Measurements from ENCODE around the gene ORMDL1.

Gene ORMDL1

DNA sequence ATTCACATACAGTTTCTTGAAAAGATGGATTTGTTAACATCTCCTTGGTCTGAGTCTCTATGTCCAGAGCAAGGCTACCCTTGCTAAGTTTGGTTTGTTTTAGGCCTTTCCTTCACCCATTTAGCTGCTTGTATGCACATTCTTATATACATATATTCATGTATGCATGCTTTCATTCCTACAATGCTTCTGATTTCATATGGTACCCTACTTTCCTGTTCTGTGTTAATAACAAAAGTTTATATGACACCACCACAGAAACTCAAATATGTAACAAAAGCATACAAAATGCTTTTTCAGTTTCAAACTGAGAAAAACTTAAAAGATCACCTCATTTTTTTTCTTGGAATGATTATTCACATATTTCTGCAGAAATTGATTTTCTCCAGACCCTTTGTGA is 60.9 kb downstream of the ORMDL1 start:
- Histone ChIP-seq H3K4me3 (ENCODE audit: low read length in 2 of 2) (no peak overlapping the region), H3K9ac (ENCODE audit: low read length in 2 of 2) (no peak overlapping the region), H3K27ac (ENCODE audit: low read length) (no peak overlapping the region), H3K4me1 (ENCODE audit: control insufficient read depth, insufficient read depth, low read length) (no peaks in the 10 kb centered on the region), H3K36me3 (ENCODE audit: control insufficient read depth in 2 of 2, insufficient read depth in 2 of 2, low read length in 2 of 2) (no peaks in the 10 kb centered on the region), H3K9me3 (ENCODE audit: control insufficient read depth in 2 of 2, low read length in 2 of 2) (no peaks in the 10 kb centered on the region), H3K27me3 (ENCODE audit: control insufficient read depth in 1 of 2, insufficient read depth in 2 of 2, low read length in 2 of 2) (no peaks in the 10 kb centered on the region)

All from stomach smooth muscle (tissue), 2 donors.